Activated CD4-positive, alpha-beta T cell treated with anti-CD3 and anti-CD28 coated beads for 1 hour (primary cell): ENCODE data around the gene CHCHD6.

Experiments used
- DNase-seq: peaks from one replicate; pipeline ENCODE4 v3.0.0-alpha.2; 2020

CHCHD6 gene

GRCh38 chr3:126963261-126964190 is 259.5 kb downstream of the CHCHD6 start:
- no peak for DNase-seq

GRCh38 chr3:126964261-126964660 is 260.2 kb downstream of the CHCHD6 start:
- DNase-seq, result no peak

GRCh38 chr3:126964950-126965349 is 260.9 kb downstream of the CHCHD6 start:
- DNase-seq, result no peak

GRCh38 chr3:126965526-126966080 is 261.6 kb downstream of the CHCHD6 start:
- DNase-seq, result no peak

- DNase-seq, result no peak
These were observed 263.3 kb downstream of the CHCHD6 start for GRCh38 chr3:126967386-126967785.

GRCh38 chr3:126968391-126969390 is 264.7 kb downstream of the CHCHD6 start:
- no peak for DNase-seq

GRCh38 chr3:126969586-126969985 is 265.5 kb downstream of the CHCHD6 start:
- DNase-seq, result no peak

- no peak for DNase-seq
These were observed 266.1 kb downstream of the CHCHD6 start for GRCh38 chr3:126970101-126970500.

- DNase-seq, result no peak
These were observed 266.9 kb downstream of the CHCHD6 start for GRCh38 chr3:126970921-126971320.

- no peak for DNase-seq
These were observed 267.9 kb downstream of the CHCHD6 start for GRCh38 chr3:126971891-126972351.

GRCh38 chr3:126972866-126973265 is 268.8 kb downstream of the CHCHD6 start:
- no peak for DNase-seq

- no peak for DNase-seq
These were observed 269.8 kb downstream of the CHCHD6 start for GRCh38 chr3:126973814-126974213.

GRCh38 chr3:126974756-126975155 is 270.7 kb downstream of the CHCHD6 start:
- DNase-seq, result no peak

- DNase-seq, result no peak
These were observed 272.9 kb downstream of the CHCHD6 start for GRCh38 chr3:126976906-126977305.

GRCh38 chr3:126977821-126978220 is 273.8 kb downstream of the CHCHD6 start:
- DNase-seq, result no peak

- DNase-seq, result no peak
These were observed 274.3 kb downstream of the CHCHD6 start for GRCh38 chr3:126978291-126978690.

- no peak for DNase-seq
These were observed 275.1 kb downstream of the CHCHD6 start for GRCh38 chr3:126979046-126979628.

GRCh38 chr3:126980266-126980811 is 276.3 kb downstream of the CHCHD6 start:
- DNase-seq, result no peak

- DNase-seq, result no peak
These were observed 278.1 kb downstream of the CHCHD6 start for GRCh38 chr3:126982126-126982470.

GRCh38 chr3:126982471-126983175 is 278.6 kb downstream of the CHCHD6 start, which contains the start of gene PLXNA1:
Gene PLXNA1, plus strand, starts transcription at chr3:126983115. Its CDS starts 5,479 bp downstream, at chr3:126988594.
- peak; percentile 82 for DNase-seq

- DNase-seq, result no peak
These were observed 279.2 kb downstream of the CHCHD6 start for GRCh38 chr3:126983276-126983652.
